SJSA1 (cell line): ENCODE measurements around the gene PROZ. TPM values are rescaled to one million over a fixed set of nuclear protein-coding genes. Genes with fewer than 3 reads are reported as not detected.
"Not testable (repeated sequence)": the region's sequence is repeated elsewhere in the genome, so short reads cannot be mapped to it uniquely, and the experiment has no call there.

ENCODE experiments used
- DNase-seq, 2 experiments: peaks; one replicate each; pipeline ENCODE4 v3.0.0-alpha.2; 2015 to 2020; ENCODE audit warnings: low spot score in 2 of 2, low read depth in 1 of 2
- H3K27ac ChIP-seq: fragments of 250-450 bp; sonication (Bioruptor Pico); 2 replicates; pipeline ENCODE4 v1.5.1; 2020; ENCODE audit warnings: mild to moderate bottlenecking, moderate library complexity
- H3K27me3 ChIP-seq: fragments of 250-450 bp; sonication (Bioruptor Pico); replicated peaks from 2 replicates; pipeline ENCODE4 v1.5.1; 2020; ENCODE audit warnings: mild to moderate bottlenecking, moderate library complexity
- H3K36me3 ChIP-seq: fragments of 250-450 bp; sonication (Bioruptor Pico); 2 replicates; pipeline ENCODE4 v1.5.1; 2020; ENCODE audit warnings: mild to moderate bottlenecking
- H3K4me1 ChIP-seq: fragments of 250-450 bp; sonication (Bioruptor Pico); replicated peaks from 2 replicates; pipeline ENCODE4 v1.6.1; 2021; ENCODE audit warnings: mild to moderate bottlenecking
- H3K4me3 ChIP-seq: fragments of 250-450 bp; sonication (Bioruptor Pico); 2 replicates; pipeline ENCODE4 v1.5.1; 2020; ENCODE audit warnings: mild to moderate bottlenecking
- H3K9me3 ChIP-seq: fragments of 250-450 bp; sonication (Bioruptor Pico); replicated peaks from 2 replicates; pipeline ENCODE4 v1.5.1; 2020; ENCODE audit warnings: mild to moderate bottlenecking
- total RNA-seq: library from RNA; depleted of rRNA; stranded (reverse); fragments of >200 nt; shearing (Covaris generic); gene quantifications from 2 replicates; pipeline ENCODE4 v1.2.3, GENCODE V29; 2014

Gene PROZ
- total RNA-seq, 1 experiment from 2014 or later: not detected

GRCh38 chr13:113161975-113162374 lies 3.5 kb downstream of the PROZ start:
- H3K36me3 ChIP-seq, DNase-seq, H3K27me3 ChIP-seq, H3K4me3 ChIP-seq, H3K9me3 ChIP-seq, H3K27ac ChIP-seq: not testable (repeated sequence)
- peaks cover 22% of the 10 kb centered on the region for H3K4me1 ChIP-seq

DNA sequence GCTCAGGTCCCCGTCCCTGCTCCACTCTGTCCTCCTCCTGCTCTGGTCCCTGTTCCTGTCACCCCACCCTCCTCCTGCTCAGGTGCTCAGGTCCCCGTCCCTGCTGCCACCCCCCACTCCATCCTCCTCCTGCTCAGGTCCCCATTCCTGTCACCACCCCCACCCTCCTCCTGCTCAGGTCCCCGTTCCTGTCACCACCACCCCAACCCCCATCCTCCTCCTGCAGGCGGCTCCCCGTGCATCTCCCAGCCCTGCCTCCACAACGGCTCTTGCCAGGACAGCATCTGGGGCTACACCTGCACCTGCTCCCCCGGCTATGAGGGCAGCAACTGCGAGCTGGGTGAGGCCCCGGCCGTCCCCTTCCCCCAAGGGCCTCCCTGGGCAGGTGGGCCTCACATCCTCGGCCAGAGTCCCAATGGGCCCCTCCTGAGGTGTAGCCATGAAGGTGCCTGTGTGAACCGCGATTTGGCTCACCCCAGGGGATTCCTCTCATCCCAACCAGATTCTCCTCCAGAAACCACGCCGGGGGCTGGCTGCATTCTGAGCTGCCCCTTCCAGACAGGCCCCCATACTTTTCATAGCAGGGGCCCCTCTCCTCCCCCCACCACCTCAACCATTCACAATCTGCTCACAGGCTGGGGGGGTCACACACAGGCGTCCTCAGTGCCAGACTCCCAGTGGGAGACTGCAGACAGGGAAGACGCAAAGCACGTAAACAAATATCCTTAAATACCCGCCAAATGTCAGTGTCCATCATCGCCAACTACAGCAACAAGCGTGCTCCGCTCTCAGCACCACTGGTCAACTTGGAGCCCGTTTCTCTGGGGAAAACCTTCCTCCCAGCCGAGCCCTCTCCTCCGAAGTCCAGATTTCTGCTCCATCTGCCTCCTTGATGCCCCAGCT lies 4.6 kb downstream of the PROZ start:
- Histone ChIP-seq H3K9me3 (no peaks in the 10 kb centered on the region), H3K27ac (no peak overlapping the region), H3K4me1 (peaks cover 22% of the 10 kb centered on the region), H3K27me3 (no peaks in the 10 kb centered on the region), H3K4me3 (no peak overlapping the region), H3K36me3 (peaks cover 15% of the 10 kb centered on the region)
- DNase-seq: no peak

GRCh38 chr13:113164492-113164891 lies 6.0 kb downstream of the PROZ start:
- Histone ChIP-seq H3K36me3 (peaks cover 30% of the 10 kb centered on the region), H3K4me3 (no peak overlapping the region), H3K27ac (no peak overlapping the region), H3K9me3 (no peaks in the 10 kb centered on the region), H3K4me1 (peaks cover 22% of the 10 kb centered on the region), H3K27me3 (no peaks in the 10 kb centered on the region)
- no peak for DNase-seq

- H3K9me3 ChIP-seq: no peaks in the 10 kb centered on the region
- peak in 1 of 2 experiments; percentile 31 for DNase-seq
- H3K4me3 ChIP-seq: no peak overlapping the region
- peaks cover 22% of the 10 kb centered on the region for H3K4me1 ChIP-seq
- peak overlapping the region; percentile 43 for H3K27ac ChIP-seq
- peaks cover 38% of the 10 kb centered on the region for H3K36me3 ChIP-seq
- H3K27me3 ChIP-seq: no peaks in the 10 kb centered on the region
Measured at GRCh38 chr13:113166266-113166665, 7.8 kb downstream of the PROZ start.

DNA sequence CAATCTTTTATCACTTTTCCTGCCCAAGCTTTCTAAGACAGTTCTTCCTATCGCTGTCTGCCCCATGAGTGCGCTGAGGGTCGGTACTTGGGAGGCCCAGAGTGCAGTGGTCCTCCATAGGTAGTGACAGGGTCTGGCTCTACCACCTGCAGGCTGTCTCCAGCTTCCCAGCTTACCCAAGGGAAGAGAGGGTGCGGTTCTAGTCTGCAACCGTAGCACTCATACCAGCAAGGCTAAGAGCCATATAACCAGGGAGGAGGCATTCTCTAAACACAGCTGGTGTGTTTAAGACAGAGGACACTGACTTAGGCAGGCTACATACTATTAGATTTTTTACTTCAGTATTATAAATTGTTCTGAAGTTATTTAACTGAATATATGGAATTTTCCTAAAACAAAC lies 8.2 kb downstream of the PROZ start:
- H3K36me3 ChIP-seq: peaks cover 42% of the 10 kb centered on the region
- DNase-seq: no peak
- H3K27ac ChIP-seq: peak overlapping the region; percentile 43

DNA sequence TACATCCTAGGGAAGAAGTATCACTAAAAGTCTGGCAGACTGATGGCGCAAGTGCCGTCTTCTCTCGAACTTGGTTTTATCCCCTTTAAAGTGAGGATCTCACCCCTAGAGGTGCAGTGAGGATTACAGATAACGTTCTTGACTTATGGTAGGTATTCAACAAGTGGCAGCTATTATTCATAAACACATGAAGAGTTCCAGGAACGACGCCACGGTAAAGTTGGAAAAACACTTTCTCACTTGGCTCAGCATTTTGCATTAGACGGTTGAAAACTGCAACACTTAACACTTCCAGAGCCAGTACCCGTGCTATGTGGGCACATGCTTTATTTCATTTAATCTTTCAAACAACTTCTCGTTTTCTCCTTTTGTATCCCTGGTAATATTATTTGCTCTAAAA lies 8.7 kb downstream of the PROZ start:
- H3K27me3 ChIP-seq: no peaks in the 10 kb centered on the region
- no peak for DNase-seq
- no peak overlapping the region for H3K27ac ChIP-seq
- H3K36me3 ChIP-seq: peaks cover 47% of the 10 kb centered on the region
- no peaks in the 10 kb centered on the region for H3K9me3 ChIP-seq
- H3K4me3 ChIP-seq: no peak overlapping the region
- peaks cover 22% of the 10 kb centered on the region for H3K4me1 ChIP-seq

More for the DNA sequence above, 8.2 kb downstream of the PROZ start:
- H3K4me1 ChIP-seq: peaks cover 22% of the 10 kb centered on the region
- H3K27me3 ChIP-seq: no peaks in the 10 kb centered on the region
- H3K9me3 ChIP-seq: no peaks in the 10 kb centered on the region
- no peak overlapping the region for H3K4me3 ChIP-seq

- H3K27me3 ChIP-seq: no peaks in the 10 kb centered on the region
- DNase-seq: no peak
- peaks cover 51% of the 10 kb centered on the region for H3K36me3 ChIP-seq
- no peaks in the 10 kb centered on the region for H3K9me3 ChIP-seq
- H3K27ac ChIP-seq: no peak overlapping the region
- H3K4me3 ChIP-seq: no peak overlapping the region
- peaks cover 22% of the 10 kb centered on the region for H3K4me1 ChIP-seq
Measured at GRCh38 chr13:113167575-113167974, 9.1 kb downstream of the PROZ start.

DNA sequence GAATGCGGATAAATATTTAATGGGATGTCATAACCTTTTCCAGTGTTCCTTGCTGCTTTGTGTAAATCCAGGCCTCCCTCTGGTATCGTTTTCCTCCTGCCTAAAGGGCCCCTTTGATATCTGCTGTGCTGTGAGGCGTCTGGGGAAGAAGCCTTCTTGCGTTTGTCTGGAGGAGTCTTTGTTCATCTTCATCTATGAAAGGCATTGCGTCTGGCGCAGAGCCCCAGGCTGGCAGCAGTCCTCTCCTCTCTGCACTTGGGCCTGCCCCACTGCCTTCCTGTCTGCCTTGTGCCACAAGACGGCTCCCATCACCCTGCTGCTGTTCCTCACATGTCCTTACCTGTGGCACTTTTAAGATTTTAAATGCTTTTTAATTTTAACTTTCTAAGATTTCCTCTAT lies 9.8 kb downstream of the PROZ start:
- Histone ChIP-seq H3K9me3 (no peaks in the 10 kb centered on the region), H3K36me3 (peaks cover 56% of the 10 kb centered on the region), H3K27me3 (no peaks in the 10 kb centered on the region), H3K27ac (no peak overlapping the region), H3K4me3 (no peak overlapping the region), H3K4me1 (peaks cover 22% of the 10 kb centered on the region)
- no peak for DNase-seq

DNA sequence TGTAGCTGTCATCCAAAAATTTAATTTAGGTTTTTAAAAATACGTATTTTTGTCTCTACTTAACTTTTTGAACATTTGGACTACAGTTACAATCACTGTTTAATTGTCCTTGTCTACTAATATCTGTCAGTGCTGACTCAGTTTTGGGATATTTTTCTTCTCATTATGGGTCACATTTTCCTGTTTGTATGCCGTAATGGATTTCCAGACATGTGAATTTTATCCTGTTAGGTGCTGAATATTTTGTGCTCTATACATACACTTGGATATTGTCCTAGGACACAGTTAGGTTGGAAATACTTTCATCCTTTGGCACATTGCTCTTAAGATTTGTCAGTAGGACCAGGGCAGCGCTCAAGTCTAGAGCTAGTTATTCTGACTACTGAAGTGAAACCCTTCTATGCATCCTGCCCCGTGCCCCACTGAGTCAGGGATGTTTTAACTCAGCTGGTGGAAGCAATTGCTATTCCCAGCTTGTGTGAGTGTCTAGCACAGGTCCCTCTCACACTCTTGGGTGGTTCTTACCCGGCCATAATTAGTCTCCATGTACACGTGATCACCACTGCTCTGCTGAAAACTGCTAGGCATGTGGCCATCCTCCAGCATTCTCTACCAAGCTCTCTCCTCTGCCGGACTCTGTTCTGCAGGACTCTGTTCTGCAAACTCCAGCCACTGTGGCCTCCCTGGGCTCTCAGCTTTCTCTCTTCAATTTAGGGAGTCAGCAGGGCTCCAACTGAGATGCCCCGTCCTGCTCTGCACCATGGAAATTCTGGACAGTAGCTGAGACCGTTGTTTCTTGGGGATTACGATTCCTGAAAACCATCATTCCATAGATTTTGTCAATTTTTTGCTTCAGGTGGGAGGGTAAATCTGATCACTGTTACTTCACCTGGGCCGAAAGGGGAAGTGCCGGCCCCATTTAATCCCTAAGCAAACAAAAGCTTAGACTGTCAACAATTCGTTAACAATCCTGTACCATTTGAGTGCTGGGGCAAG lies 11.1 kb downstream of the PROZ start:
- Histone ChIP-seq H3K4me1 (peaks cover 22% of the 10 kb centered on the region), H3K27me3 (no peaks in the 10 kb centered on the region), H3K36me3 (peaks cover 63% of the 10 kb centered on the region), H3K27ac (no peak overlapping the region), H3K4me3 (no peak overlapping the region), H3K9me3 (no peaks in the 10 kb centered on the region)
- no peak for DNase-seq

DNA sequence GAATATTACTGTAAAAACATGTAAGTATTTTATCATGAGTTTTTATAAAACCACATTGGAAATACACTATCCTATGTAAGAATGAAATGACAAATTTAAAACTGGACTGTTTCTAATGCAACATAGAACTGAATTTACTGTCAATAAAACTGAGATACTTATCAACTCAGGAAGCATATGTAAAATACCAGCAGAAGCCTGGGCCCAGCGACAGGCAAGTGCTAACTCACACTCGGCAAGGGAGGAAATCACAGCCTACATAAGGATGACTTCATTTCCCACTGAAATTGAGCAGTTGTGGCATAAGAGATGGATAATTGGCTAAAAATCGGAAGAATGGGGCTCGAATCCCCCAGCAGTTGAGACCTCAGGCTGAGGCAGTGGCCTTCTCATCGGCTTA lies 12.1 kb downstream of the PROZ start:
- Histone ChIP-seq H3K4me3 (no peak overlapping the region), H3K36me3 (peaks cover 72% of the 10 kb centered on the region), H3K4me1 (peaks cover 13% of the 10 kb centered on the region), H3K9me3 (no peaks in the 10 kb centered on the region), H3K27ac (no peak overlapping the region), H3K27me3 (no peaks in the 10 kb centered on the region)
- DNase-seq: no peak

- DNase-seq: no peak
- Histone ChIP-seq H3K9me3 (no peaks in the 10 kb centered on the region), H3K27ac (no peak overlapping the region), H3K4me1 (peaks cover 5% of the 10 kb centered on the region), H3K36me3 (peaks cover 78% of the 10 kb centered on the region), H3K4me3 (no peak overlapping the region), H3K27me3 (no peaks in the 10 kb centered on the region)
Measured at GRCh38 chr13:113171250-113172125, 13.0 kb downstream of the PROZ start.

DNA sequence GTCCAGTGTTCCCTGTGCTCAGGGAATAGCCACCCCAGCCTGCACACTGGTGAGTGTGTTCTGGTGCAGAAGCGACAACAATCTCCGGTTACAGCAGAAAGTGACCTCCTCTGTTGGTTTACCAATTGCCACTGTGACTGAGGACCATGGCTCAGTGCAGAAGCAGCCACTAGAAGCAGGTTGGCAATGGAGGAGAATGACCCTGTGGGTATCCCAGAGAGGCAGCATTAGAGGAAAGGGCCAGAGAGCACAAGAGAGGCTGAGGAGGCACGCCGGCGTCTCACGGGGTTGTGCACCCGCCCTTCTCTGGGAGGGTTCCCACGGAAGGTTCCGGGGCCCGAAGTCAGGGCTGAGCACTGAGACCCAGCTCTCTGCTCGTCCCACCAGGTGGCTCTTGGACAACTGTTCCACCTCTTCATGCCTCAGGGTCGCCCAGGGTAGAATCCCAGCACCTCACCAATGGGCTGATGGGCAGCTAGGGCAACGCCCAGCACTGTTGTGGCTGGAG lies 14.0 kb downstream of the PROZ start:
- DNase-seq: no peak
- no peak overlapping the region for H3K4me3 ChIP-seq
- H3K4me1 ChIP-seq: peaks cover 11% of the 10 kb centered on the region
- no peaks in the 10 kb centered on the region for H3K9me3 ChIP-seq
- H3K36me3 ChIP-seq: peaks cover 78% of the 10 kb centered on the region
- no peaks in the 10 kb centered on the region for H3K27me3 ChIP-seq
- no peak overlapping the region for H3K27ac ChIP-seq

DNA sequence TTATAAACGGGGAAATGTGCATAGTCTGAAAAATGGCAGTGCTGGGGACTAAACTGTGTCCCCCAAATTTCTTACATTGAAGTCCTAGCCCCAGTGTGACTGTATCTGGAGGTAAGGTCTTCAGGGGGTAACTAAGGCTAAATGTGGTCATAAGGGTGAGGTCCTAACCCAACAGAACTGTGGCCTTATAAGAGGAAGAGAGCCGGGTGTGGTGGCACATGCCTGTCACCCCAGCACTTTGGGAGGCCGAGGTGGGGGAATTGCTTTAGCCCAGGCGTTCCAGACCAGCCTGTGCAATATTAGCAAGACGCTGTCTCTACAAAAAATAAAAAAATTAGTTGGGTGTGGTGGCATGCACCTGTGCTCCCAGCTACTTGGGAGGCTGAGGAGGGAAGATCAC lies 17.8 kb downstream of the PROZ start:
- Histone ChIP-seq H3K4me3 (no peak overlapping the region), H3K27me3 (no peaks in the 10 kb centered on the region), H3K4me1 (peaks cover 46% of the 10 kb centered on the region), H3K36me3 (peaks cover 81% of the 10 kb centered on the region), H3K27ac (no peak overlapping the region), H3K9me3 (no peaks in the 10 kb centered on the region)
- peak; percentile 73 to 78 for DNase-seq
